H9 (cell line): ENCODE data around the gene MRPL23. TPM values are rescaled to one million over a fixed set of nuclear protein-coding genes. Genes with fewer than 3 reads are reported as not detected.

Source experiments
- DNase-seq: peaks from one replicate; pipeline ENCODE4 v3.0.0-alpha.2; 2017
- H2AFZ ChIP-seq: one replicate; pipeline ENCODE4 v1.6.1; 2013; ENCODE audit warnings: mild to moderate bottlenecking, low read length, control low read depth, moderate library complexity
- H2AK5ac ChIP-seq: 2 replicates; pipeline ENCODE4 v1.6.1; 2013; ENCODE audit warnings: low read length, control low read depth, mixed read lengths; ENCODE audit not compliant: insufficient read length
- H2BK120ac ChIP-seq: one replicate; pipeline ENCODE4 v1.6.1; 2013; ENCODE audit warnings: low read depth, mild to moderate bottlenecking, low read length, control low read depth, inconsistent platforms; ENCODE audit not compliant: poor library complexity, severe bottlenecking
- H2BK12ac ChIP-seq: 2 replicates; pipeline ENCODE4 v1.6.1; 2013; ENCODE audit warnings: low read length, control low read depth, mixed read lengths, low read depth; ENCODE audit not compliant: insufficient read length
- H2BK15ac ChIP-seq: 2 replicates; pipeline ENCODE4 v1.6.1; 2013; ENCODE audit warnings: low read depth, low read length, control low read depth
- H2BK20ac ChIP-seq: one replicate; pipeline ENCODE4 v1.6.1; 2013; ENCODE audit warnings: low read depth, mild to moderate bottlenecking, low read length, control low read depth, inconsistent platforms; ENCODE audit not compliant: poor library complexity, severe bottlenecking
- H2BK5ac ChIP-seq: 2 replicates; pipeline ENCODE4 v1.6.1; 2013; ENCODE audit warnings: low read length, control low read depth, mixed read lengths; ENCODE audit not compliant: insufficient read length
- H3K14ac ChIP-seq: 2 replicates; pipeline ENCODE4 v1.6.1; 2013; ENCODE audit warnings: low read length, control low read depth; ENCODE audit not compliant: insufficient read depth
- H3K18ac ChIP-seq: 2 replicates; pipeline ENCODE4 v1.6.1; 2013; ENCODE audit warnings: low read depth, mild to moderate bottlenecking, mixed read lengths, low read length, control low read depth; ENCODE audit not compliant: insufficient read length
- H3K23ac ChIP-seq: 2 replicates; pipeline ENCODE4 v1.6.1; 2013; ENCODE audit warnings: low read length, control low read depth, mixed read lengths, low read depth; ENCODE audit not compliant: insufficient read length
- H3K23me2 ChIP-seq: 2 replicates; pipeline ENCODE4 v1.6.1; 2013; ENCODE audit warnings: low read depth, mild to moderate bottlenecking, mixed read lengths, low read length, control low read depth; ENCODE audit not compliant: insufficient read length, poor library complexity, severe bottlenecking
- H3K27ac ChIP-seq: 2 replicates; pipeline ENCODE4 v1.5.1; 2013; ENCODE audit warnings: low read length, control low read depth, mixed read lengths, low read depth; ENCODE audit not compliant: insufficient read length
- H3K27me3 ChIP-seq: 2 replicates; pipeline ENCODE4 v1.6.1; 2013; ENCODE audit warnings: low read length, control low read depth, inconsistent platforms; ENCODE audit not compliant: insufficient read depth
- H3K4ac ChIP-seq: 2 replicates; pipeline ENCODE4 v1.6.1; 2013; ENCODE audit warnings: low read depth, mild to moderate bottlenecking, control low read depth, inconsistent platforms, low read length, moderate library complexity
- H3K4me1 ChIP-seq: 2 replicates; pipeline ENCODE4 v1.6.1; 2013; ENCODE audit warnings: low read length, control low read depth, inconsistent platforms; ENCODE audit not compliant: insufficient read depth
- H3K4me2 ChIP-seq: 2 replicates; pipeline ENCODE4 v1.6.1; 2013; ENCODE audit warnings: low read length, control low read depth, mixed read lengths; ENCODE audit not compliant: insufficient read length, insufficient read depth
- H3K56ac ChIP-seq: 2 replicates; pipeline ENCODE4 v1.6.1; 2013; ENCODE audit warnings: low read depth, mild to moderate bottlenecking, mixed read lengths, low read length, control low read depth; ENCODE audit not compliant: insufficient read length
- H3K79me1 ChIP-seq: 2 replicates; pipeline ENCODE4 v1.6.1; 2013; ENCODE audit warnings: low read depth, mild to moderate bottlenecking, moderate library complexity, low read length, control low read depth, inconsistent platforms; ENCODE audit not compliant: insufficient read depth, poor library complexity, severe bottlenecking
- H3K79me2 ChIP-seq: 2 replicates; pipeline ENCODE4 v1.6.1; 2013; ENCODE audit warnings: low read length, control low read depth, inconsistent platforms; ENCODE audit not compliant: insufficient read depth
- H3K9ac ChIP-seq: 2 replicates; pipeline ENCODE4 v1.6.1; 2013; ENCODE audit warnings: low read length, control low read depth, mixed read lengths; ENCODE audit not compliant: insufficient read length; ENCODE audit errors: extremely low read depth
- H3K9me3 ChIP-seq: one replicate; pipeline ENCODE4 v1.6.1; 2013; ENCODE audit warnings: low read depth, low read length, inconsistent platforms; ENCODE audit not compliant: control insufficient read depth
- H3T11ph ChIP-seq: one replicate; pipeline ENCODE4 v1.6.1; 2013; ENCODE audit warnings: mild to moderate bottlenecking, low read length, control low read depth, inconsistent platforms
- H4K20me1 ChIP-seq: one replicate; pipeline ENCODE4 v1.6.1; 2013; ENCODE audit not compliant: control insufficient read depth, insufficient read length, insufficient read depth
- H4K5ac ChIP-seq: 2 replicates; pipeline ENCODE4 v1.6.1; 2013; ENCODE audit warnings: low read depth, mild to moderate bottlenecking, mixed read lengths, low read length, control low read depth; ENCODE audit not compliant: insufficient read length
- H4K8ac ChIP-seq: replicated peaks from 2 replicates; pipeline ENCODE4 v1.6.1; 2013; ENCODE audit warnings: low read length, control low read depth, mixed read lengths, low read depth; ENCODE audit not compliant: insufficient read length
- H4K91ac ChIP-seq: 2 replicates; pipeline ENCODE4 v1.6.1; 2013; ENCODE audit warnings: low read depth, mild to moderate bottlenecking, moderate library complexity, mixed read lengths, low read length, control low read depth; ENCODE audit not compliant: insufficient read length
- H3K27ac Mint-ChIP-seq, 3 experiments: 2 replicates in 2 of 3; 3 replicates in 1 of 3; pipeline ENCODE4 v1.8.0; 2020 to 2021; ENCODE audit warnings: mixed read lengths in 3 of 3, mild to moderate bottlenecking in 1 of 3, moderate library complexity in 1 of 3
- H3K27me3 Mint-ChIP-seq: 2 replicates; pipeline ENCODE4 v1.8.0; 2021; ENCODE audit warnings: low read depth, mild to moderate bottlenecking, moderate library complexity, mixed read lengths
- H3K36me3 Mint-ChIP-seq, 3 experiments: 2 replicates in 2 of 3; 3 replicates in 1 of 3; pipeline ENCODE4 v1.8.0; 2020 to 2021; ENCODE audit warnings: low read depth in 3 of 3, mixed read lengths in 3 of 3; ENCODE audit not compliant: insufficient read depth in 1 of 3
- H3K4me1 Mint-ChIP-seq, 2 experiments: 2 replicates each; pipeline ENCODE4 v1.8.0; 2020; ENCODE audit warnings: mixed read lengths in 2 of 2
- H3K4me3 Mint-ChIP-seq, 2 experiments: 2 replicates in 1 of 2; 3 replicates in 1 of 2; pipeline ENCODE4 v1.8.0; 2020 to 2021; ENCODE audit warnings: mild to moderate bottlenecking in 2 of 2, mixed read lengths in 2 of 2, moderate library complexity in 1 of 2
- H3K9me3 Mint-ChIP-seq, 2 experiments: 2 replicates in 1 of 2; 3 replicates in 1 of 2; pipeline ENCODE4 v1.8.0; 2020; ENCODE audit warnings: mild to moderate bottlenecking in 2 of 2, mixed read lengths in 2 of 2, moderate library complexity in 1 of 2
- WGBS: extraction: QIAGEN DNeasy Blood & Tissue Kit; methylation state at CpG from one replicate; pipeline ENCODE4 v1.1.7; 2013; ENCODE audit warnings: missing lambda C conversion rate, low lambda C conversion rate, mixed read lengths; ENCODE audit not compliant: insufficient read length; ENCODE audit errors: extremely low coverage; 5-methylcytosine and 5-hydroxymethylcytosine counted together
- total RNA-seq: library from RNA; stranded (reverse); gene quantifications from 2 replicates; pipeline ENCODE4 v1.2.1, GENCODE V29; 2021
- TF ChIP-seq, protein P1 (sequence below): fragments of 200-600 bp; sonication (generic); conservative IDR thresholded peaks from 3 replicates; pipeline ENCODE4 v1.8.0; 2021; ENCODE audit warnings: antibody characterized with exemption, mild to moderate bottlenecking

Gene MRPL23
- total RNA-seq, 1 experiment from 2014 or later: 67.3 TPM

DNA sequence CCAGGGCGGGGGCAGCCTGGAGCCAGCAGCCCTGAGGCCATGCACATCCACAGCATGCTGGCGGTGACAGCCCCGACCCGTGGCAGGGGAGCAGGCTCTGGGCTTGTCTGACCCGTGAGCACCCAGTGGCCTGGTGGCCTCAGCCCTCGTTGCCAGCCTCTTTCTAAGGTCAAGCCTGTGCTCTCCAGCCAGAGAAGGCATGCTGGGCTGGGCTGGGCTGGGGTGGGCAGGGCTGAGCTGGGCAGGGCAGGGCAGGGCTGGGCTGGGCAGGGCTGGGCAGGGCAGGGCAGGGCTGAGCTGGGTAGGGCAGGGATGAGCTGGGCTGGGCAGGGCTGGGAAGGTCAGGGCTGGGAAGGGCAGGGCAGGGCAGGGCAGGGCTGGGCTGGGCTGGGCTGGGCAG lies 39.9 kb downstream of the MRPL23 start:
- no peak overlapping the region for H4K8ac ChIP-seq

More for the DNA sequence above, 39.9 kb downstream of the MRPL23 start:
- no peak overlapping the region for H3T11ph ChIP-seq
- H3K9ac ChIP-seq: no peak overlapping the region
- Mint-ChIP-seq H3K4me3 (no peak overlapping the region), H3K9me3 (no peaks in the 10 kb centered on the region), H3K27me3 (no peaks in the 10 kb centered on the region), H3K4me1 (no peaks in the 10 kb centered on the region; a peak in 1 of 4 replicates), H3K27ac (no peak overlapping the region), H3K36me3 (no peaks in the 10 kb centered on the region)
- H3K18ac ChIP-seq: no peak overlapping the region
- no peak overlapping the region for H3K4ac ChIP-seq
- H3K4me1 ChIP-seq: no peaks in the 10 kb centered on the region
- H3K27me3 ChIP-seq: no peaks in the 10 kb centered on the region
- H2BK120ac ChIP-seq: no peak overlapping the region
- H3K9me3 ChIP-seq: no peaks in the 10 kb centered on the region
- H3K23ac ChIP-seq: no peak overlapping the region
- H2BK15ac ChIP-seq: no peak overlapping the region
- H2BK5ac ChIP-seq: no peak overlapping the region
- no peak overlapping the region for H3K27ac ChIP-seq
- no peaks in the 10 kb centered on the region for H3K23me2 ChIP-seq
- no peak overlapping the region for H2AFZ ChIP-seq
- no peak overlapping the region for H3K14ac ChIP-seq
- H4K5ac ChIP-seq: no peak overlapping the region
- TF ChIP-seq, protein P1, sequence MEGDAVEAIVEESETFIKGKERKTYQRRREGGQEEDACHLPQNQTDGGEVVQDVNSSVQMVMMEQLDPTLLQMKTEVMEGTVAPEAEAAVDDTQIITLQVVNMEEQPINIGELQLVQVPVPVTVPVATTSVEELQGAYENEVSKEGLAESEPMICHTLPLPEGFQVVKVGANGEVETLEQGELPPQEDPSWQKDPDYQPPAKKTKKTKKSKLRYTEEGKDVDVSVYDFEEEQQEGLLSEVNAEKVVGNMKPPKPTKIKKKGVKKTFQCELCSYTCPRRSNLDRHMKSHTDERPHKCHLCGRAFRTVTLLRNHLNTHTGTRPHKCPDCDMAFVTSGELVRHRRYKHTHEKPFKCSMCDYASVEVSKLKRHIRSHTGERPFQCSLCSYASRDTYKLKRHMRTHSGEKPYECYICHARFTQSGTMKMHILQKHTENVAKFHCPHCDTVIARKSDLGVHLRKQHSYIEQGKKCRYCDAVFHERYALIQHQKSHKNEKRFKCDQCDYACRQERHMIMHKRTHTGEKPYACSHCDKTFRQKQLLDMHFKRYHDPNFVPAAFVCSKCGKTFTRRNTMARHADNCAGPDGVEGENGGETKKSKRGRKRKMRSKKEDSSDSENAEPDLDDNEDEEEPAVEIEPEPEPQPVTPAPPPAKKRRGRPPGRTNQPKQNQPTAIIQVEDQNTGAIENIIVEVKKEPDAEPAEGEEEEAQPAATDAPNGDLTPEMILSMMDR: no peak
- no peak overlapping the region for H2AK5ac ChIP-seq
- no peak overlapping the region for H2BK20ac ChIP-seq
- H3K4me2 ChIP-seq: no peak overlapping the region
- no peak overlapping the region for H2BK12ac ChIP-seq
- no peaks in the 10 kb centered on the region for H3K79me2 ChIP-seq
- no peak for DNase-seq
- H4K91ac ChIP-seq: no peak overlapping the region
- no peaks in the 10 kb centered on the region for H3K79me1 ChIP-seq
- no peaks in the 10 kb centered on the region for H4K20me1 ChIP-seq
- WGBS: no CpG with 5 or more reads among the region's 6 CpGs
- H3K56ac ChIP-seq: no peak overlapping the region
